A549 treated with AZD9567 at 1 μM for 4 hours (cell line): Measurements from ENCODE around the gene POPDC3. TPM values are rescaled to one million over a fixed set of nuclear protein-coding genes. Genes with fewer than 3 reads are reported as not detected.

Experiments used
- total RNA-seq: library from RNA; stranded (reverse); fragments of 200-300 nt; extraction: Qiagen RNA extraction; gene quantifications from 5 replicates; pipeline ENCODE4 v1.2.3, GENCODE V29; 2022; ENCODE audit not compliant: insufficient read depth

The POPDC3 gene
- total RNA-seq: 18.2 to 21.9 TPM (median 21.4 TPM) in 5 replicates

GRCh38 chr6:105179244-105180065 is at the start of gene POPDC3:
TSS of gene POPDC3 (minus strand) at chr6:105180014. CDS start at chr6:105161909, 18,105 bp downstream.

Other genes starting within 250 kb of the POPDC3 start
- gene LIN28B, start 222.9 kb downstream of the POPDC3 start, total RNA-seq: 1.1 to 1.5 TPM (median 1.2 TPM) in 5 replicates
- 33.2 to 43.6 TPM (median 35.7 TPM) in 5 replicates for gene PREP, start 223.1 kb upstream of the POPDC3 start, total RNA-seq